GM12878 (cell line): ENCODE measurements around the gene ANKRD17. TPM values are rescaled to one million over a fixed set of nuclear protein-coding genes. Genes with fewer than 3 reads are reported as not detected.

Source experiments
- ATAC-seq: fragments of 200-7000 bp; cut with Tn5 transposase; 3 replicates; pipeline ENCODE4 v1.9.1; 2020; ENCODE audit warnings: mild to moderate bottlenecking, moderate library complexity
- BruUV-seq: library from RNA; stranded (reverse); fragments of 400-500 nt; replicated peaks from 2 replicates; lab custom pipeline; 2021; lab: Mats Ljungman, UMichigan
- CTCF ChIA-PET: fragments of 300-600 bp; sonication (Branson Sonifier 250); formaldehyde crosslinking; extraction: SDS; loops from one replicate; lab custom pipeline; 2021; ENCODE audit warnings: inconsistent platforms; lab: Yijun Ruan, JAX
- POLR2A ChIA-PET: fragments of 350-600 bp; formaldehyde crosslinking; extraction: SDS; loops from one replicate; lab custom pipeline; 2021; ENCODE audit warnings: inconsistent platforms; lab: Charles Lee
- RAD21 ChIA-PET: fragments of 300-600 bp; sonication (Branson Sonifier 250); formaldehyde crosslinking; loops from one replicate; lab custom pipeline; 2023; ENCODE audit warnings: antibody characterized with exemption; ENCODE audit not compliant: unreplicated experiment; lab: Charles Lee
- SMC1A ChIA-PET: fragments of 300-600 bp; sonication (Branson Sonifier 250); formaldehyde crosslinking; loops from one replicate; lab custom pipeline; 2023; ENCODE audit not compliant: unreplicated experiment, uncharacterized antibody; lab: Charles Lee
- DNase-seq: peaks from one replicate; pipeline ENCODE4 v3.0.0-alpha.2; 2011; ENCODE audit warnings: low read depth, low spot score
- FAIRE-seq: peaks from 3 replicates; lab custom pipeline; 2011; peaks lifted over from hg19 to GRCh38; lab: Jason Lieb, UNC
- H2AFZ ChIP-seq: 2 replicates; pipeline ENCODE4 v1.6.0; 2011; ENCODE audit warnings: low read depth, low read length, control low read depth; ENCODE audit not compliant: control insufficient read depth
- H3K27ac ChIP-seq: 2 replicates; pipeline ENCODE4 v1.5.1; 2011; ENCODE audit warnings: control low read depth; ENCODE audit not compliant: control insufficient read depth, insufficient read depth
- H3K27me3 ChIP-seq, 2 experiments: replicated peaks in 1 of 2; 2 replicates each; pipeline versions ENCODE4 v1.6.0 to v1.6.1; 2011; ENCODE audit warnings: low read length in 1 of 2; ENCODE audit not compliant: control insufficient read depth in 2 of 2, insufficient read depth in 2 of 2
- H3K36me3 ChIP-seq, 2 experiments: 2 replicates each; pipeline ENCODE4 v1.5.1; 2011; ENCODE audit warnings: low read length in 1 of 2; ENCODE audit not compliant: control insufficient read depth in 2 of 2, insufficient read depth in 2 of 2
- H3K4me1 ChIP-seq: 2 replicates; pipeline ENCODE4 v1.6.1; 2011; ENCODE audit warnings: mild to moderate bottlenecking, low read length, moderate library complexity, mixed read lengths; ENCODE audit not compliant: control insufficient read depth, insufficient read depth
- H3K4me2 ChIP-seq: 2 replicates; pipeline ENCODE4 v1.6.0; 2011; ENCODE audit warnings: control low read depth; ENCODE audit not compliant: control insufficient read depth, insufficient read depth
- H3K4me3 ChIP-seq: fragments of 200-600 bp; sonication (generic); 2 replicates; pipeline ENCODE4 v1.5.1; 2016
- H3K79me2 ChIP-seq: 2 replicates; pipeline ENCODE4 v1.6.0; 2011; ENCODE audit warnings: low read length; ENCODE audit not compliant: control insufficient read depth, insufficient read depth
- H3K9ac ChIP-seq: 2 replicates; pipeline ENCODE4 v1.8.0; 2011; ENCODE audit warnings: low read length, control low read depth, mixed read lengths; ENCODE audit not compliant: control insufficient read depth, insufficient read depth
- H3K9me3 ChIP-seq: replicated peaks from 3 replicates; pipeline ENCODE4 v1.5.1; 2011; ENCODE audit warnings: mild to moderate bottlenecking, low read length; ENCODE audit not compliant: control insufficient read depth, insufficient read depth
- H4K20me1 ChIP-seq: 2 replicates; pipeline ENCODE4 v1.6.0; 2011; ENCODE audit not compliant: control insufficient read depth, insufficient read depth
- EP300 ChIP-seq, 2 experiments: fragments of 150-350 bp in 1 of 2; IDR thresholded peaks; 2 replicates each; pipeline ENCODE4 v1.6.1; 2011 to 2012; ENCODE audit warnings: low read depth in 2 of 2, low read length in 2 of 2, borderline replicate concordance in 1 of 2, improper control_type of control experiment in 1 of 2, inconsistent platforms in 1 of 2; ENCODE audit not compliant: control insufficient read depth in 1 of 2
- IRF4 ChIP-seq: IDR thresholded peaks from 2 replicates; pipeline ENCODE4 v1.6.1; 2011; ENCODE audit warnings: low read depth, low read length
- PAX5 ChIP-seq: IDR thresholded peaks from 2 replicates; pipeline ENCODE4 v1.6.1; 2011; ENCODE audit warnings: low read depth, low read length, borderline replicate concordance
- POLR2AphosphoS5 ChIP-seq: IDR thresholded peaks from 2 replicates; pipeline ENCODE4 v1.6.1; 2011; ENCODE audit warnings: mild to moderate bottlenecking, low read length, inconsistent platforms
- RAD51 ChIP-seq: fragments of 450-650 bp; IDR thresholded peaks from 2 replicates; pipeline ENCODE4 v1.6.1; 2016; ENCODE audit warnings: moderate library complexity, mild to moderate bottlenecking, inconsistent platforms
- SMAD1 ChIP-seq: fragments of 450-650 bp; IDR thresholded peaks from 2 replicates; pipeline ENCODE4 v1.6.1; 2018; ENCODE audit warnings: mild to moderate bottlenecking, low read depth; ENCODE audit not compliant: partially characterized antibody
- WGBS: methylation state at CpG from one replicate; pipeline ENCODE4 v1.1.6; 2016; ENCODE audit warnings: low lambda C conversion rate; ENCODE audit not compliant: insufficient replicate concordance, insufficient coverage; ENCODE audit errors: missing lambda C conversion rate; 5-methylcytosine and 5-hydroxymethylcytosine counted together
- in situ Hi-C: fragments of 300-500 bp; cut with MboI; formaldehyde crosslinking; loops from 9 replicates; pipeline ENCODE4 v1.14.3; 2018; ENCODE audit warnings: mixed read lengths
- intact Hi-C: fragments of 100-400 bp; cut with micrococcal nuclease; formaldehyde crosslinking; loops from one replicate; pipeline ENCODE4 v1.14.2; 2022; ENCODE audit not compliant: unreplicated experiment
- polyA plus RNA-seq, 11 experiments: library from polyadenylated mRNA; depleted of rRNA in 4 of 11; unstranded in 6 of 11; stranded (reverse) in 5 of 11; fragments of >200 nt; fragmentation: Nextera tagmentation in 4 of 11; fragmentation: Illumina TruSeq in 1 of 11; extraction: Ambion mirVana in 4 of 11; extraction: Trizol in 1 of 11; gene quantifications; 1 replicate in 1 of 11; 2 replicates in 10 of 11; pipeline versions ENCODE4 v1.2.1 to v1.2.3, GENCODE V29; 2011 to 2016; ENCODE audit warnings: inconsistent platforms in 2 of 11, missing spikeins in 2 of 11, low read depth in 1 of 11
- total RNA-seq, 4 experiments: library from RNA; depleted of rRNA in 3 of 4; stranded (reverse); fragments of >200 nt in 3 of 4; fragmentation: Illumina TruSeq in 1 of 4; extraction: Trizol in 1 of 4; gene quantifications; 2 replicates each; pipeline versions ENCODE4 v1.2.1 to v1.2.3, GENCODE V29; 2013 to 2021
- TF ChIP-seq, protein P1 (sequence below): fragments of 450-650 bp; IDR thresholded peaks from 2 replicates; pipeline ENCODE4 v1.6.1; 2014; ENCODE audit warnings: mild to moderate bottlenecking
- TF ChIP-seq, protein P2 (sequence below): fragments of 450-650 bp; formaldehyde crosslinking; IDR thresholded peaks from 2 replicates; pipeline ENCODE4 v1.5.0; 2022; ENCODE audit warnings: mild to moderate bottlenecking, missing genetic modification characterization
- TF ChIP-seq, protein P3 (sequence below): fragments of 450-650 bp; IDR thresholded peaks from 2 replicates; pipeline ENCODE4 v1.6.1; 2017; ENCODE audit warnings: low read depth, mild to moderate bottlenecking, moderate library complexity

Gene ANKRD17
- total and polyA plus RNA-seq, 10 of the 15 experiments (the other 5 are each of a cell fraction or from before 2014, with no cell fraction given), result 11.7 to 46.5 (median 32.6) TPM

DNA sequence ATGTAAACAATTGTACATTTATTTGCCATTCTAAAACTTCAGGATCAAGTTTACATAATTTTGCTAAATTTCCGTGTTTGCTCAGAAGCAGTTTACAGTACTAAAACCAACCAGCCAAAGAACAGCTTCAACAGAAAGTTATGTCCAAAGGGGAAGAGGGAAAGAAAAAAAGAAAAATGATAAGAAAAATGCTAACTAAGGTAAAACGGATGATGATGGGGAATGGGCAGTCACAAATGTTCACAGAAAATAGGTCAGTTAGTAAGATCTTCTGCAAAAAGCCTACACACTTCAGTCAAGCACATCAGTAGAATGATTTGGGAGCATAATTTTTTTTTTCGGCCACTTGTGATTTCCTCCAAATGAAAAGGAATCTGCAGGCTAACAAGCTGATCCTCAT, 182.8 kb downstream of the ANKRD17 start:
- WGBS, result 81% methylated on average over 3 of the region's 3 CpGs
- TF ChIP-seq PAX5, result no peak
- TF ChIP-seq, protein P1, sequence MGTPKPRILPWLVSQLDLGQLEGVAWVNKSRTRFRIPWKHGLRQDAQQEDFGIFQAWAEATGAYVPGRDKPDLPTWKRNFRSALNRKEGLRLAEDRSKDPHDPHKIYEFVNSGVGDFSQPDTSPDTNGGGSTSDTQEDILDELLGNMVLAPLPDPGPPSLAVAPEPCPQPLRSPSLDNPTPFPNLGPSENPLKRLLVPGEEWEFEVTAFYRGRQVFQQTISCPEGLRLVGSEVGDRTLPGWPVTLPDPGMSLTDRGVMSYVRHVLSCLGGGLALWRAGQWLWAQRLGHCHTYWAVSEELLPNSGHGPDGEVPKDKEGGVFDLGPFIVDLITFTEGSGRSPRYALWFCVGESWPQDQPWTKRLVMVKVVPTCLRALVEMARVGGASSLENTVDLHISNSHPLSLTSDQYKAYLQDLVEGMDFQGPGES, result no peak
- Histone ChIP-seq H3K79me2 (no peaks in the 10 kb centered on the region; the same call in 1 of the 2 replicates), H3K9ac (no peak overlapping the region), H2AFZ (no peak overlapping the region), H4K20me1 (no peaks in the 10 kb centered on the region), H3K27me3 (no peaks in the 10 kb centered on the region), H3K36me3 (peaks cover 3 to 15% of the 10 kb centered on the region in 2 experiments), H3K4me3 (no peak overlapping the region), H3K27ac (no peak overlapping the region), H3K9me3 (no peaks in the 10 kb centered on the region), H3K4me1 (no peaks in the 10 kb centered on the region), H3K4me2 (no peak overlapping the region)
- in situ Hi-C loops, result no loop called here
- FAIRE-seq (no peak), ATAC-seq (no peak), DNase-seq (no peak)
- ChIA-PET SMC1A (no interaction called here), RAD21 (no interaction called here), CTCF (no interaction called here), POLR2A (no interaction called here)
- BruUV-seq, result TSS peak; percentile 38
- intact Hi-C loops, result no loop called here

GRCh38 chr4:73070074-73070390, 188.6 kb downstream of the ANKRD17 start:
- peak overlapping the region; percentile 85 for H3K9ac ChIP-seq
- H3K27ac ChIP-seq, result peak overlapping the region; percentile 97
- 12% methylated on average over 9 of the region's 9 CpGs for WGBS
- BruUV-seq, result TSS peak; percentile 99
- ChIA-PET POLR2A (interaction anchor here (0.6 to 5.2 kb wide), 3 partner anchors 11 to 189 kb away, joined by 7 to 27 read pairs (median 11); partner anchors contain the start of gene ANKRD17), SMC1A (interaction anchor here (1.1 to 2.2 kb wide), 4 partner anchors 10 to 191 kb away, joined by 3 to 10 read pairs (median 4); no protein-coding TSS in a partner anchor), CTCF (interaction anchor here (1.4 to 3.0 kb wide), 6 partner anchors 10 to 187 kb away, joined by 4 to 11 read pairs (median 8); no protein-coding TSS in a partner anchor), RAD21 (interaction anchor here (0.9 to 1.8 kb wide), 3 partner anchors 11 to 189 kb away, joined by 3 to 6 read pairs (median 3); partner anchors contain the start of gene ANKRD17)
- H3K79me2 ChIP-seq, result peaks cover 29% of the 10 kb centered on the region
- in situ Hi-C loops (loop anchor here (25.0 kb wide), 1 partner anchor 1092 kb away; the partner anchor contains the start of gene MTHFD2L), intact Hi-C loops (no loop called here)
- H3K36me3 ChIP-seq, result peaks cover 0 to 11% of the 10 kb centered on the region in 2 experiments; a peak in 3 of 4 replicates
- H3K9me3 ChIP-seq, result no peaks in the 10 kb centered on the region
- DNase-seq (no peak), ATAC-seq (peak; percentile 23), FAIRE-seq (no peak)
- H2AFZ ChIP-seq, result peak overlapping the region; percentile 88
- H4K20me1 ChIP-seq, result no peaks in the 10 kb centered on the region
- peak overlapping the region; percentile 91 for H3K4me2 ChIP-seq
- H3K4me3 ChIP-seq, result peak overlapping the region; percentile 46; the same call in 1 of the 2 replicates
- H3K27me3 ChIP-seq, result no peaks in the 10 kb centered on the region
- peaks cover 4% of the 10 kb centered on the region; the same call in 1 of the 2 replicates for H3K4me1 ChIP-seq
- TF ChIP-seq POLR2AphosphoS5 (peak; percentile 9; the same call in 1 of the 2 replicates), EP300 (IDR thresholded peaks at IDR 0.05; ENCODE audit: borderline replicate concordance in 1 of 2, control insufficient read depth in 1 of 2, low read depth in 2 of 2, low read length in 2 of 2) (no peak), IRF4 (no peak), RAD51 (0 out of 2 replicates have a peak, but pooled peaks have one; percentile 10), SMAD1 (peak; percentile 64)
- TF ChIP-seq, protein P2, sequence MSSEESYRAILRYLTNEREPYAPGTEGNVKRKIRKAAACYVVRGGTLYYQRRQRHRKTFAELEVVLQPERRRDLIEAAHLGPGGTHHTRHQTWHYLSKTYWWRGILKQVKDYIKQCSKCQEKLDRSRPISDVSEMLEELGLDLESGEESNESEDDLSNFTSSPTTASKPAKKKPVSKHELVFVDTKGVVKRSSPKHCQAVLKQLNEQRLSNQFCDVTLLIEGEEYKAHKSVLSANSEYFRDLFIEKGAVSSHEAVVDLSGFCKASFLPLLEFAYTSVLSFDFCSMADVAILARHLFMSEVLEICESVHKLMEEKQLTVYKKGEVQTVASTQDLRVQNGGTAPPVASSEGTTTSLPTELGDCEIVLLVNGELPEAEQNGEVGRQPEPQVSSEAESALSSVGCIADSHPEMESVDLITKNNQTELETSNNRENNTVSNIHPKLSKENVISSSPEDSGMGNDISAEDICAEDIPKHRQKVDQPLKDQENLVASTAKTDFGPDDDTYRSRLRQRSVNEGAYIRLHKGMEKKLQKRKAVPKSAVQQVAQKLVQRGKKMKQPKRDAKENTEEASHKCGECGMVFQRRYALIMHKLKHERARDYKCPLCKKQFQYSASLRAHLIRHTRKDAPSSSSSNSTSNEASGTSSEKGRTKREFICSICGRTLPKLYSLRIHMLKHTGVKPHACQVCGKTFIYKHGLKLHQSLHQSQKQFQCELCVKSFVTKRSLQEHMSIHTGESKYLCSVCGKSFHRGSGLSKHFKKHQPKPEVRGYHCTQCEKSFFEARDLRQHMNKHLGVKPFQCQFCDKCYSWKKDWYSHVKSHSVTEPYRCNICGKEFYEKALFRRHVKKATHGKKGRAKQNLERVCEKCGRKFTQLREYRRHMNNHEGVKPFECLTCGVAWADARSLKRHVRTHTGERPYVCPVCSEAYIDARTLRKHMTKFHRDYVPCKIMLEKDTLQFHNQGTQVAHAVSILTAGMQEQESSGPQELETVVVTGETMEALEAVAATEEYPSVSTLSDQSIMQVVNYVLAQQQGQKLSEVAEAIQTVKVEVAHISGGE (CRISPR knock-in tag), result no peak
- TF ChIP-seq, protein P3, sequence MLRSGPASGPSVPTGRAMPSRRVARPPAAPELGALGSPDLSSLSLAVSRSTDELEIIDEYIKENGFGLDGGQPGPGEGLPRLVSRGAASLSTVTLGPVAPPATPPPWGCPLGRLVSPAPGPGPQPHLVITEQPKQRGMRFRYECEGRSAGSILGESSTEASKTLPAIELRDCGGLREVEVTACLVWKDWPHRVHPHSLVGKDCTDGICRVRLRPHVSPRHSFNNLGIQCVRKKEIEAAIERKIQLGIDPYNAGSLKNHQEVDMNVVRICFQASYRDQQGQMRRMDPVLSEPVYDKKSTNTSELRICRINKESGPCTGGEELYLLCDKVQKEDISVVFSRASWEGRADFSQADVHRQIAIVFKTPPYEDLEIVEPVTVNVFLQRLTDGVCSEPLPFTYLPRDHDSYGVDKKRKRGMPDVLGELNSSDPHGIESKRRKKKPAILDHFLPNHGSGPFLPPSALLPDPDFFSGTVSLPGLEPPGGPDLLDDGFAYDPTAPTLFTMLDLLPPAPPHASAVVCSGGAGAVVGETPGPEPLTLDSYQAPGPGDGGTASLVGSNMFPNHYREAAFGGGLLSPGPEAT, result 0 out of 2 replicates have a peak, but pooled peaks have one; percentile 53
